NCI-H446 (cell line): ENCODE results near the gene FGR.
A peak's percentile ranks its signal among the peaks of the same experiment; 100 is the strongest.

Experiments
- DNase-seq, 2 experiments: peaks; one replicate each; lab custom pipeline; 2025; lab: John Stamatoyannopoulos, UW

Gene FGR

DNA sequence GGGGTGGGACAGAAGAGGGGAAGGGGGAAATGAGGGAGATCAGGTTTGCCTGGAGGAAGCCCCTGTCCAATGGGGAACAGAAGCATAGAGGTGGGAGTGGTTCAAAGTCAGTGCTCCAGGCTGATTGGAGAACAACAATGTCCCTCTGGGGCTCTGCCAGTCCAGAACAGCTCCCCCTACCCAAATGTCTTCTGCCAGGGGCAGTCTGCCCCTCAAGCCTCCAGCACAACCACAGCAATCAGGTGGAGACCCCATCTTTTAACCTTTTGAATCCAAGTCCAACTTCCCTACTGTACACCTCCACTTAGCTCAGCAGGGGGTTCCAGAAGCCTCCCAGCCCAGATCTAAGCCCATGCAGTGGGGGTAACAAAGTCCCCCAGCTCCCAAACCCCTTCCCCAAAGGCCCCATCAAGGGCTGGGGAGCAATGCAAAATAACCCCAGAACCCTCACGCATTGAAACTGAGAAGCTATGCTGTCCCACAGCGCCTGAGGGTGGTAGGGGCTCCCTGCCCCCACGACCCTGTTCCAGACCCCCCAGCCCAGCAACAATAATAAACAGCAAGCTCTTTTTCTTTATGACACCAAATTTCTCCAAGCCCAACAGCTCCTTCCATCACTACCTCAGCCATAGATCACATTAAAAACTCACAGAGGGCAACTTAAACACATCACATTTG, 34.3 kb downstream of the FGR start:
- peak in 1 of 2 experiments; percentile 75 for DNase-seq

DNA sequence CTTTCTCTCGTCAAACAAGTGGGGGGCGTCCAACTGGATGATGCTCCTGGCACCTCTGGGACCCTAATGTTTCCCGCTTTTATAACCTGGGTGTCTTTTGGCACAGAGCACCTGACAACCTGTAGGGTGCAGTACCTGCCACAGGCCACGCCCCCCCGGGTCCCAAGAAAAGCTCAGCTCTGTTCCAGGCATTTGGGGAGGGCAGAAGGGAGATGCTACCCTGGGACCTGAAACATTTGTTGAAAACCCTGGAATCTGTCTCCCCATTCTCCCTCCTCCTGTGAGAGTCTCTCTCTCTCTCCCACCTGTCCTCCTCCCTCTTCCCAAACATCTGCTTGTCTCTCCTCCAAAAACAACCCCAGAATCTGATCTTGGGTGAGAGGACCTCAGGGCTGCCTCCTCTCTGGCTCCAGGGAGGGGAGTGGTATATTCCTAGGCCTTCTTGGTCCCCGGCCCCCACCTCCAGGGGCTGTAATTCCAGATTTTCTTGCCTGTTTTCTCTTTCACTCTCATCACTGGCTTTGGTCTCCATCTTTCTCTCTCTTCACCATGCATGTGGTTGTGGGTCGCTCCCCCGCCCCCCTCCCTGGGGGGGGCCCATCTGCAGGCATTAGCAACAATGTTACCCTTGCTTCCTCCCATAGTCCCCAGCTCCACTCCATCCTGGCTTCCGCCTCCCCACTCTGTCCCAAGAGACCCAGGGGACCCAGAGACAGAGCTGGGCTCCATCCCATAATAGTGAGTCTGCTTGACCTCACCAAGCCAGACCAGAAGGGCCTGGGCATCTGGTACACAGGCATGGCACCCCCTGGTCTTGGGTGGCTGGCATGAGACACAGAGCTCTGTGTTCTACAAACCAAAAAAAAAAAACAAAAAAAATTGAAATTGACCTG, 35.1 kb downstream of the FGR start:
- DNase-seq: no peak

DNA sequence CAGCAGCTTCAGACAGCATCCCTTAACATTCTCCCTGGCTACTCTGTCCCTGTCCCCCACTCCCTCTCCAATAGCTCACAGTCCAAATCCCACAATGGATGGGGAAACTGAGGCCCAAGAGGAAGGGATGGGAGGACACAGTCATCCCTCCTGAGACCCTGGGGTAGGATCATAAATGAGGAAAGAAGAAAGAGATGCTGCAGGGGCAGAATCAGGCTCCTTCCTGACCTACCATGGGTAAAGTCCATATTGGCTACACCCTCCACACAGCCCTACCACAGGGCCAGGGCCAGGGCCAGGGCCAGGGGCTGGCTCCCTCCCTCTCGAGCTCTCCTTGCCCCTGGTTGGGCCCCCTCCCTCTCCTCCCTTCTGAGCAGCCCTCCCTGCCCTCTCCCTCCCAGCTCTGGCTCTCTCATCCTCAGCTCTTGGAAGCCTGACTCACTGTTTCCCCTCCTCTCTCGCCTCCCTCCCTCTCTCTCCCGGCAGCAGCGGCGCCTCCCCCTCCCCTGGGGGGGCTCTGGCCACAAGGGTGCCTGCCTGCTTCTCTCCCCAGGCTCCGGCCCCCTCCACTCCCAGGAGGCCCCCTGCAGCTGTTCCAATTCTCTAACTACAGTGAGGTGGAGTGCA, 36.0 kb downstream of the FGR start:
- DNase-seq: peak in 1 of 2 experiments; percentile 28

DNA sequence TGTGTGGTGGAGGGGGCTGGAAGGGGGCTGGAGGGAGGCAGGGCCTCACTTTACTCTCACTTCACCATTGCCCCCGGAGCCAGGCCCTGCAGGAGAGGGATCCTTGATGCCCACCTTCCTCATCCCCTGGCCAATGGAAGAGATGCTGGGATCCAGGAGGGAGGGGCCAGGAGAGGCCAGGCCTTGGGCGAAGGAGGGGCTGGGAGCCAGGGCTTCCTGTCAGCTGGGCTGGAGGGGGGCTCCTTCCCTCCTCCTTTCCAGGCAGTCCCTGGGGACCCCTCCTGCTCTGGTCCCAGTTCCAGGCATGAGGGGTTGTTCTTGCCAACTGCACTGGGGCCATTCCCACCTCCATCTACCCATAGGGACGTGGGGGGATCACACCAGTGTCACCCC, 36.7 kb downstream of the FGR start:
- DNase-seq: no peak

DNA sequence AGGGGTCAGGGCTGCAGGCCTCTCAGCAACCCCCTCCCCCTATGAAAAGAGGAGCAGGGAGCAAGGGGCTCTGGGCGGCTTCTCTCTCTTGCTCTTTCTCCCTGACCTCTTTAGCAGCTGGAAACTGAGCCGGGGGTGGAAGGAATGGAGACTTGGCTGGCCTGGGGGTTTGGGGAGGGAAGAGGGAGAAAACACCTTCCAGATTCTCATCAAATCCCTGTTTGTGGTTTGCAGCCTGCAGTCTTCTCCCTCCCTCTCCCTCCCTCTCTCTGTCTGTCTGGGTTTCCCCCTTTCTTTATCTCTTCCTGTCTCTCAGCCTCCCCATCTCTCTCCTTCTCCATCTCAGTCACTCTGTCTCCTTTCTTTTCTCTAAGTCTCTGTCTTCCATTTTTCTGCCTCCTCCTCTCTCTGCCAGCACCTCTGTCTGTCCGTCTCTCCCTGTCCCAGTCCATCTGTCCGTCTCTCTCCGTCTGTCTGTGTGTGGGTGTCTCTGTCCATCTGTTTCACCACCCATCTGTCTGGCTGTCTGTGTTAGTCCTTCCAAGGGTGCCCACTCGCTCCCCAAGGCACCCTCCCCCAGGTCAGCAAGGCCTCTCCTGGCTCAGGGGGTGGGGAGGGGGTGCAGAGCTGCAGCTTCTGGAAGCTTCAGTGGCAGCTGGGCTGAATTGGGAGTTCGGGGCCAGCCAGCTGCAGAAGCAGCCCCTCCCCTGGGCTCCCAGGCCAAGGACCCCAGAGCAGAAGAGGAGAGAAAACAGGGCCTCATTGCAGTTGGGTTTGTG, 37.3 kb downstream of the FGR start:
- no peak for DNase-seq

DNA sequence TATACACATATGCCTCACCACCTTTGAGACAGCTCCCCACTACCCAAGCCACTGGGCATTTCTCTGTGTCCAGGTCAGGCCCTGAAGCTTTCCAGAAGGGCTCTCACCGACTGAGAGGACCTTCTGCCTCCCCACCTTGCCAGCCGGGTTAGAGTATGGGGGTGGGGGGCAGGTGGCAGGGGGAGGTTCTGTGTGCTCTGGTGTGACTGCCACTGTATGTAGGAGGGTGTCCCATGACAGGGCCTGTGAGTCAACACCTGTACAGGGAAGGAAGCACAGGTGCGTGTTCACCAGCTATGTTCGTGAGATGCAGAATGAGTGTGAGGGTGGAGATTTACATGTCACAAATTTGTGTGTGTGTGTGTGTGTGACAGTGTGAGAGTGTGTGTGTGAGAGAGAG, 38.0 kb downstream of the FGR start:
- no peak for DNase-seq

DNA sequence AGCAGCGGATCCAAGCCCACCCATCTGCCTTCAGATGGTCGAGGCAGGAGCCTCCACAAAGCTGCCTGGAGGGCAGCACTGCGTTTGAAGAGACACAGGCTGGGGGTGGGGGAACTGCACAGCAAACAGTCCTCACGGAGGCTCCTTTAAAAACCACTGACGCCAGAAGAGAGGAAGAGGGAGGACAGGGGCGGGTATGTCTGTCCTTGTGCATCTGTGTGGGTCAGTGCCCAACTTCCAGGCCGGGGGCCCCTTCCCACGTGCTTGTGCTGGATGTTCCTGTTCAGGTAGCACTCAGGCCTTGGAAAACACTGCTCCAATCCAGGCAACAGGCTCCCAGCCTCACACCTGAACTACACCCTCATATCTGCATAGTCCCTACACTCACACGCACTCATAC, 38.7 kb downstream of the FGR start:
- no peak for DNase-seq

DNA sequence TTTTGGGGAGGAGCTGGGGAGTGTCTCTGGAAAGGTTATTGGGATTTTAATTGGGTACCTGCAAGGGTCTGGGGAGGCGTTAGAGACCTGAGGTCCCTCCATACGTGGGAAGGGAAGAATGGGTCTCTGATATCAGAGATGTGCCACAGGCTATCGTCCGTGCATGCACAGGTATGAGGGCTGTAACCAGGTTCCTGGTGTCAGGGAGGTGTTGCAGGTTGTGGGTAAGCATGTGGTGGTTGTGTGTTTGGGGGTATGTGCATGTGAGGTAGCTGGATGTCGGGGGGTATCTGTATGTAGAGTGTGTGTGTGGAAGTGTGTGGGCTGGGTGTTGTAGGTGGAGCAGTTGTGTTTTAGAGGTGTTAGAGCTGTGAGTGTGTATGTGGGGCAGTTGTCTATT, 39.4 kb downstream of the FGR start:
- no peak for DNase-seq

DNA sequence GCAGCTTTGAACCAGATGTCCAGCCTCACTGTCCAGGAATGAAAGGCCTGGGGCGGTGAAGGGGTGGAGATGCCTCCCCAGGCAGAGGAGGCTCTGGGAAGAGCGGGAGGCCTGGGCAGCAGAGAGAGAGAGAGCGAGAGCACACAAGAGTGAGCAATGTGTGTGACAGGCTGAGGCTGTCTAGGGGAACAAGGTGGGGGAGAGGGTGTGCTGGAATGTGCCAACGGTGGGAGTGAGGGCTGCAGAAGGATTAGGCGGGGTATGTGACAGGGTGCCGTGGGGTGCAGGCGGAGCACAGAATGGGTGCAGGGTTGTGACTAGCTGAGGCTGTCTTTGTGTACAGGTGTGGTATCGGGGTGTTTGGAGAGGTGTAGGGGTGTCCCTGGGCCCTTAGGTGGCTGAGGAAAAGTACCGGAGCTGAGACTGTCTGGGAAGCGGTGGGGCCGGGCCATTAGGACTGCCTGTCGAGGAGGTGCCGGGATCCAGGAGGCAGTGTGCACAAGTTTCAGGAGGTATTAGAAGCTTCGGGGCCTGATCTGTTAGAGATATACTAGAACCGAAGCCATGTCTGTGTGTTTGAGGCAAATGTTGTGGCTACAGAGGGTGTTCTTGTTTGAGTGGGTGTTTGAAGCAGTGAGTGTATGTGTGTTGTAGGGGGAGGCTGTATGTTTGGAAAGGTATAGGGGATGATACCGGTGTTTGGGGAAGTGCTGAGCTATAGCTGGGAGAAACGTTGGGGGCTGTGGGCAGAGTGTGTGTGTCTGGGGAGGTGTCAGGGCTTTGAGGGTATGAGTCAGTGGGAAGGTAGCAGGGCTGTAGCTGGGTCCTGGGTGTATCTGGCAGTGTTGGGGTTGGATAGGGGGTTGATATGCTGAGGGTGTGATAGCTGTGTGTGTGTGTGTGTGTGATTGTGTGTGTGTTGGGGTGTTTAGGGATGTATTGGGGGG, 40.1 kb downstream of the FGR start:
- DNase-seq: no peak

DNA sequence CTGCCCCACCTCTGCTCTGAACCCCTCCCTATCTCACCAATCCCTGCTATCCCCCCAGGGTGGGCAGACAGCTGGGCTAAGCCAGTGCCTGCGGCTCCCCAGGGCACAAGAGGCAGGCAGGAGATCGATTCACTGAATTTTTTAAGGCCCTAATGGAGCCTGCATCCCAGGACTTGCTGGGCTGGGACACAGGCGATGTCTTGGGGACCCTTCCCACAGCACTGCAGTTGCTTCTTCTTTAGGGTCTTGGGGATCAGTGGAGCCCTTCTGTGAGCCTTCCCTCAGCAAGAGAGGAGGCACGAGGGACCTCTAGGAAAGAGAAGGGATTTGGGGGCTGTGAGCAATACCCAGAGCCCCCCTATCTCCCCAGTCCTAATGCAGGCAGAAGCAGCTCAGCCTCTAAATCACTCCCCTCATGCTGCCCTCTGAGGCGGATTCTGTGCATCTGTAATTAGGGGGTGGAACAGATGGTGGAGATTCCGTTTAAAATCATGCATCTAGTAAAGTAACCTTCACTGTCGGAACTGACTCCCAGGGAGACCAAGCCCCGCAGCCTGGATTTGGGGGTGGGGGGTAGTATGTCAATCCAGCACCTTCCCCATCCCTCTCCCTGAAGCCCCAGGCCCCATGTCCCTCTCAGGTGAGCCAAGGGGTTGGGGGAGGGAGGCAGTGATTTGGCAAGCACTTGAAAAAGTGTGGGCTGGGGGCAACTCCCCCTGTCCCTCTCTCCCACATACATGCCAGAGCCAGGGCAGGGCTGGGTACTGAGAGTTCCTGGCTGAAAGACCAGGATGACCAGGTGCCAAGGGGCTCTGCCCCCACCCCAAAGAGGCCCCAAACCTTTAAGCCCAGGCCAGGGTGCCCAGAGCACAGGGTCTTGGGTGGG, 41.1 kb downstream of the FGR start:
- no peak for DNase-seq

DNA sequence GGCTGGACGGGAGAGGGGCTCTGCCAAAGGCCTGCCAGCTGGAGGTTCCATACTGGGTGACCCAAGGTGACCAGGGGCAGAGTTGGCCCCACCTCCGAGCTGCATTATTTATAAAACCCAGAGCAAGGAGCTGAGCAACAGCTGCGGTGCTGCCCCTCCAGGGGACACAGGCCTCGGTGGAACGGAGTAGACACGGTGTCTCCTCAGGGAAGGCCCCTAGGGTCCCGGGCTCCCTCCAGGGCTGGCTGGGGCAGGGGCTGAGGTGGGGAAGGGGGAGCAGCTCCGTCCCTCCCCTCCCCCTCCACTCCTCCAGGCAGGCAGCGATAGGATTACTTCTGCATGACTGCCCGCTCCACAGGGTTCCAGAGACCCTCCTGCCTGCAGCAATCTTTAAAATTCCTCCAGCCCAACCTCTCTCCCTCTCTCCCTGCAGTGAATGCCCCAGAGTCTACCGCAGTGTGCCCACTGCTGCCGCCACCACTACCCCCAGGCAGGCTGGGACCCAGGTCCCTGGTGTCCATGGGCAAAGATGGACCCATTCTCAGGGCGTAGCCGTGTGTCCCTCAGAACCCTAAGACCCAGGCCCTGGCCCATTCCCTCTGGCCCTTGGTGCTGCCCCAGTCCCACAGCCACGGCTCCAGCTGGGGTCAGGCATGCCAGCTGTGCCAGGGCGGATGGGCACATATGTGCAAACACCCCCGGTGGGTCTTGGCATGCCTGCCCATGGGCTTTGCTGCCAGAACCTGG, 41.9 kb downstream of the FGR start:
- no peak for DNase-seq

DNA sequence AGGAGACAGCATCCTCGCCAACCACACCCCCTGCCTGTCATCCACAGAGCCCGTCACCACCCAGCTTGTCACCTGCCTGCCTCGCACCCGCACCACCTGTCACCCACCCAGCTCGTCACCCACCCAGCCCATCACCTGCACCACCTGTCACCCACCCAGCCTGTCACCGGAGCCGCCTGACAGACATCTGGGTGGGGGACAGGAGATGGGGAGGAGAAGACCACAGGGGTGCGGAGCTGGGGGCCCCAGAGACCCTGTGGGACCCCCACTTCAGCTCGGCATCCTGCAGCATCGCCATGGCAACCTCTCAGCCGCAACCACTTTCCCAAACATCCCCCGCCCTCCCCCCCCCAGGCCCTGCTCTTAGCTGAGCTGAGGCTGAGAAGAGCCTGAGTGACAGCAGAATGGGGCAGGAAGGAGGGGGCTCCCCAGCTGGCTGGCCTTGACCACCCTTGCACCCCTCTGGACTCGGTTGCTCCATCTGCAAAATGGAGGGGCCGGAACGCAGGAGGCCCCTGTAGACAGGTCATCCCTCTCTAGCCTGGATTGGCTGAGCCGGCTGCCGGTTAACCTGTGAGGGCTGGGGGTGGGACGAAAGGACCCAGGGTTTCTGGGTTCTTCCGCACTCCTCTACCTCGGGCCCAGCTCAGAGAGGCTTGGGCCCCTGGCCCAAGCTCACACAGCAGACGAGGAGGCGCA, 42.6 kb downstream of the FGR start:
- DNase-seq: no peak

DNA sequence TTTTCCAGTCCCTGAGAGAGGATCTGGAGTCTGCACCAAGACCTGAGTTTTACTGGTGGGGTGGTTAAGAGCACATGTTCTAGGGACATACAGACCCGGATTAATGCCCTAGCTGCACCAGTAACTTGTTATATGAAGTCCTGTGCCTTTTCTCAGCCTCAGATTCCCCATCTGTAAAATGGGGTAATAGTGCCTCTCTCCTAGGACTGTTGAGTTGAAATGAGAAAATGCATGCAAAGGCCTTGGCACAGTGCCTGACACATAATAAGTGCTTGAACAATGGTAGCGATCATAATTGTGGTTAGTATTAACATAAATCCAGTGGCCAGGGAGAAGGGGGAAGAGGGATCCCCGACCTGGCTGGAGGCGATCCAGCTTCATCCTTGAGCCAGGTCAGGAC, 43.4 kb downstream of the FGR start:
- peak in 1 of 2 experiments; percentile 23 for DNase-seq

DNA sequence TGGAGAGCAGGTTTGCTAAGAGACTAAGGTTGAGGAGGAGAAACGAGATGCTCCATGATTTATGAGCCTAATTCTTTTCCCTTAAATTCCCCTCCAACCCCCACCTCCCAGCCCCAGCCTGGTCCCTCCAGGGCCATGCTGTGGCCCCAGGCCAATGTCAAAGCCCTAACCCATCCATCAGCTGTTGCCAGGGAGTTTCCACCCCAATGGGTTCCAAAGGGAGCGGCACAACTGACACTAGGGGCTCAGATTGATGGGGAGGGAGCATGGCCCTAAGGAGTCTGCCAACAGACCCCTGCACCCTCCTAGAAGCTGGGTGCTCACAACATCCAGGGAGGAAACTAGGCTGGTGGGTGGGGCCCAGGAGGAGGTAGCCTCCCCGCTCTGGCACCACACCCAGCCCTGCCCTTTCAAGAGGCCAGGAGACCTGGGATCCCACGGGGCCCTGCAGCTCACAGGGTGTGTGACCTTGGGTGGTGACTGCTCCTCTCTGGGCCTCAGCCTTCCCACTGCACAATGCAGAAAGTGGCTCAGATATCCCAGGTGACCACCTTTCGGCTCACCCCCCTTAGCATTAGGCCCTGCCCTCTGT, 44.0 kb downstream of the FGR start:
- no peak for DNase-seq

DNA sequence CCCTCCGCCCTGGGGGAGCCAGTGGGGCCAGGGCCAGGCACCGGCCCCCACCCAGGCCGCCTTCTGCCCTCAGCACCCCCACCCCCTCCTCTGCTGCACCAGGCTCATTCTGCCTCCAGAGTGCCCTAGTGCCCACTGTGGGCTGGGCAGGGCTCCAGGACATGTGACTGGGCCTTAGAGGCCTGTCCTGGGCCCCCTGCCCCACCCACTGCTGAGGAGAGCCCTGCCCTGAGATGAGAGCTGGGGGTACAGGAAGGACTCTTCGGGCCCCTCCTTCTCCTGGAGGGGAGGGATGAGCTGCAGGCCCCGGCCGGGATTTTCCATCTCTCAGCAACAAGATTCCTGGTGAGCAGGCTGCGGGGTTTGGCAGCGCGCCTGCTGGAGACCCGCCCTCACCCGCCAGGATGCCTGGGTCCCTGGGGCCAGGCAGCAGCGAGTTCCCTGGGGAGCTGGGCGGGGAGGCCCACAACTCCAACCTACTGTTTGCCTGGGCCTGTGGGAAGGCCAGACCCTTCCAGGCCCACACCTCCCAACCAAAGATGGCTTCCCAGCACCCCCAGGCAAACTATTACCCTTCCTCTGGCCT, 45.1 kb downstream of the FGR start:
- DNase-seq: peak in 1 of 2 experiments; percentile 27

DNA sequence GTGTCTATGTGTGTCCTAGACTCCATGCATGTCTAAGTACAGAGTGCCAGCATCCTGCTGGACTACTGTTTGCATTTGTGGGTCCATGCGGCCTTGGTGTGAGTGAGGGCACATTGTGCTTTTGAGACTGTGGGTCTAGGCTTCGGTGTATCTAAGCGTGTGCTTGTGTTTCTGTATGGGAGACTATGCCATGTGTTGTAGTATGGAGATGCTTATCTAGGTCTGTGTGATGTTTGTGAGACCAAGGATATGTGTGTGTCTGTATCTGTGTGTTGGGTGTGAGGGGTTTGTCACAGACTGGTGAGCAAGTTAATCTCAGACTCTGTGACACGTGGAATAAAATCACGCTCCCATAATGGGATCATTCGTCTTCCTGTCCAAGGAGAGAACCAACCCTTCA, 45.5 kb downstream of the FGR start:
- no peak for DNase-seq

DNA sequence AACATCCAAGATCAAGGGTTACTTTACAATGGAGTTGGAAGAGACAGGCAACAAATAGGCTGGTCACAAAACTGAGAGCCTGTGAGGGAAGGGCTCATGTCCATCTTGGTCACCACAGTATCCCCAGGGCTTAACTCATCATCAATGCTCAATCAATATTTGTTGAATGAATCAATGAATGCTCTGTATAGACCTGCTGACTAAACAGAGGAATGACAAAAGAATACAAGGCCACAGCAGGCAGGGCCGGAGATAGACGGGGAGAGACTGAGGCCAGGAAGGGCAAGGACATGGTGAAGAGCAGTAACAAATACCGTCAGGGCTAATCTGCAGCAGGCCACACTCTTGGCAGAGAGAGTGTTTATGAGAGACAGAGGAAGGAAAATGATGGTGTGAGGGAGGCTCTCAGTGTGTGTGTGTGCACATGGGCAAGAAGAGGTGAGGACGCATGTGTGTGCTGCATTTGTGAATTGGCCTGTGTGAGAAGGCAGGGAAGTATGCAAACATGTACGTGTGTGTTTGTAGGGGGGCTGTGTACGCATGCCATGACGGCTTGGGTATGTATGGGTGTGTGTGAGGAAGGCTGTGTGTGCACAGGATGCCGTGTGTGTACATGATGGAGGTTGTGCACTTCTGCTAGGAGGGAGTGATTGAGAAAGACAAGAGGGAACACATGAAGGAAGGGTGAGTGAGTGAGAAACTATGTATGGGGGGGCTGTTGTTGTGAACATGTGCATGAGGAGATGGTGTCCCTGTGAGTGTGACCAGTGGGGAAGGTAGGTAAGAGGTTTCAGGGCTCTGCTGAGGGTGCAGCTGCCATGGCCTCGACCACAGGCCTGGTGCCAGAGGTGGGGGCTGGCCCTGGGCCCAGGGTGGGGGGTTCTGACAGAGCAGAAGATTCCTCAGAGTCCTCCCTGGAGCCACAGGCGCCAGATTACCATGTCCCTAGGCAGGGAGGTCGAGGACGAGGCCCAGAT, 46.4 kb downstream of the FGR start:
- no peak for DNase-seq
